Measurements from ENCODE around the gene FBN2.

Gene FBN2

DNA sequence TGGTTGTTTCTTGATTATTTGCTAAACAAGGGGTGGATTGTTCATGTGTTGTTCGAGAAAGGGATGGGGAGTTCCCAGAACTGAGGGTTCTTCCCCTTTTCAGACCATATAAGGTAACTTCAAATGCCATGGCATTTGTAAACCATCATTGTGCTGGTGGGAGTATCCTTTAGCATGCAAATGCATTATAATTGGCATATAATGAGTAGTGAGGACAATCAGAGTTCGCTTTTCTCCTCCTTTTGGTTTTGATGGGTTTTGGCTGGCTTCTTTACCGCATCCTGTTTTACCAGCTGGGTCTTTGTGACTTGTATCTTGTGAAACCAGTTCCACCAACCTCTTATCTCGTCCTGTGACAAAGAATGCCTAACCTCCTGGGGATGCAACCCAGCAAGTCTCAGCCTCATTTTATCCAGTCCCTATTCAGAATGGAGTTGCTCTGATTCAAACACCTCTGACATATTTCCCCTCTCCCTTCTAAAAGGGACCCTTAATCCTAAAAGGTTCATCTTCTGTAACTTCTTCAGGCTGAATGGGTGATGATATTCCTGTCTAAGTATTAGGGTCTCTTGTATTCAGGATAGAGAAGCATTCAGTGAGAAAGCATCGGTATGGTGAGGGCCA, 8.7 kb upstream of the FBN2 start:
- TF ChIP-seq, protein P1, sequence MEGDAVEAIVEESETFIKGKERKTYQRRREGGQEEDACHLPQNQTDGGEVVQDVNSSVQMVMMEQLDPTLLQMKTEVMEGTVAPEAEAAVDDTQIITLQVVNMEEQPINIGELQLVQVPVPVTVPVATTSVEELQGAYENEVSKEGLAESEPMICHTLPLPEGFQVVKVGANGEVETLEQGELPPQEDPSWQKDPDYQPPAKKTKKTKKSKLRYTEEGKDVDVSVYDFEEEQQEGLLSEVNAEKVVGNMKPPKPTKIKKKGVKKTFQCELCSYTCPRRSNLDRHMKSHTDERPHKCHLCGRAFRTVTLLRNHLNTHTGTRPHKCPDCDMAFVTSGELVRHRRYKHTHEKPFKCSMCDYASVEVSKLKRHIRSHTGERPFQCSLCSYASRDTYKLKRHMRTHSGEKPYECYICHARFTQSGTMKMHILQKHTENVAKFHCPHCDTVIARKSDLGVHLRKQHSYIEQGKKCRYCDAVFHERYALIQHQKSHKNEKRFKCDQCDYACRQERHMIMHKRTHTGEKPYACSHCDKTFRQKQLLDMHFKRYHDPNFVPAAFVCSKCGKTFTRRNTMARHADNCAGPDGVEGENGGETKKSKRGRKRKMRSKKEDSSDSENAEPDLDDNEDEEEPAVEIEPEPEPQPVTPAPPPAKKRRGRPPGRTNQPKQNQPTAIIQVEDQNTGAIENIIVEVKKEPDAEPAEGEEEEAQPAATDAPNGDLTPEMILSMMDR (conservative IDR thresholded peaks at IDR 0.05; ENCODE audit: control insufficient read depth, insufficient read depth, low read depth, low read length), result no peak
- no peak overlapping the region for H3K4me3 ChIP-seq (ENCODE audit: control insufficient read depth, low read depth, low read length)
- no peak for DNase-seq (ENCODE audit: low read depth)

DNA sequence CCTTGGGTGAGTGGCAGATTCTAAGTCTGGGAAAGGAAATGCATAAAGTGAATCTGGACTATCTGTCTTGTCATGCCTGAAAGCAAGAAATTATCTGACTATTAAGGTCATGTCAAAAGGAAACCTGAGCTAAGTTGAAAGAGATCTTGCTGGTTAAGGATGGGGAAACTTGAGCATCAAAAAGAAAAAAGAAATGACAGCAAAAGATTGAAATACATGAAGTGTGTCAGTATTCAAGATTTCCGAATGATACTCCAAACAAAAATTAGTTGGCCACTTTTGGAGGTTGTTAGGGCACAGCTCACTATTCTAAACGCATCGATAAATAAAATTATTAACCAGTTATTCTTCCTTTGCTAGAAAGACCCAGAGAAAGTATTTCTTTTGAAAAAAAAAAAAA, 3.3 kb upstream of the FBN2 start:
- no peak for DNase-seq (ENCODE audit: low read depth)

DNA sequence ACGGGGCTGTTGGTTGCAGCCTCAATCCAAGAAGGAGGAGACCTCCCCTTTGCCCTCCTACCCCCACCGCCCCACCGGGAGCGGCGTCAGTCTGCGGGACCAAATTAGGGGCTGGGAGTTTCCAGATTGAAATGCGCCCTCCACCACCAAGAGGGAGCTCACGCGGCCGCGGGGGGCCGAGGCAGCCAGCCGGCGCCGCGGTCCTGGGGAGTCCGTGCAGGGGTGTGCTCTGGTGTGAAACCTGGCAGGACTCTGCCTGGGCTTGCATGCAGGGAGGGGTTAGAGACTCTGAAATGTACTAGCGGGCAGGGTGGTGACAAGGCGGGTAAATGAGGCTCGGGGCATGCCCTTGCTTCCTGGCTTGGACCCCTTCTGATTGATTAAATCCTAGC, 989 bp upstream of the FBN2 start:
- TF ChIP-seq, protein P1 (conservative IDR thresholded peaks at IDR 0.05; ENCODE audit: control insufficient read depth, insufficient read depth, low read depth, low read length), result no peak
- DNase-seq (ENCODE audit: low read depth), result peak; percentile 19
- peak overlapping the region; percentile 72 for H3K4me3 ChIP-seq (ENCODE audit: control insufficient read depth, low read depth, low read length)

More for the DNA sequence above, 3.3 kb upstream of the FBN2 start:
- TF ChIP-seq, protein P1 (conservative IDR thresholded peaks at IDR 0.05; ENCODE audit: control insufficient read depth, insufficient read depth, low read depth, low read length), result no peak
- no peak overlapping the region for H3K4me3 ChIP-seq (ENCODE audit: control insufficient read depth, low read depth, low read length)

DNA sequence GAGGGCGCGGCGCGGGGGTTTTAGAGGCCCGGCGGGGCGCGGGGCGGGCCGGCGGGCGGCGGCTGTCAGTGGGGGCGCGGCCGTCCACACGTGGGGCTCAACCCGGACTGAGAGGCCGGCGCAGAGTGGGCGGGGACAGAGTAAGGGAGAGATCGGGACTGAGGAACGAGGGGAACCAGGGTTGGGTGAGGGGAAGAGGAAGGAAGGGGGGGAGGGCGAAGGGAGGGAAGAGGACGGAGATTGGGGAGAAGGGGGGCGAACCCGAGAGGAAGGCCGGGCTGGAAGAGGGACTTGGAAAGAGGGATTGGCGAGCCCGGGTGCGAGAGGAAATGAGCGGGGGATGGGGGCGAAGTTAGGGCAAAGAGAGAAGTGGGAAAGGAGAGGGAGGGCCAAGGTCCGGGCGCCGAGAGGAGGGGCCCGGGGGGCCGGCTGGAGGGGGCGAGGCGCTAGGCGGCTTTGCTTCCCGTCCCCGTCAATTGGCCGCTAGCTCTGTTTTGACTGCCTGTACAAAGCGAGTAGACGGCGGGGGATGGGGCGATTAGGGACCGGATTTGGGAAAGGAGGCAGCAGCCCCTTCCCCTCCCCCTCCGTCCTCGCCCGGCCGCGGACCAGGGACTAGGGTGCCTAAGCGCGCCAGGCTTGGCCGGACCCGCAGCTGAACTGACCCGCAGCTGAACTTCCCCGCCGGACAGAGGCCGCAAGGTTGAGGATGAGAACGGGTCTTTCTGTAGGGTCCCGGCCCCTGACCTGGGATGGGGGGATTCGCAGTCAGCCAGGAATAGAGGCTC, 399 bp upstream of the FBN2 start:
- peak overlapping the region; percentile 72 for H3K4me3 ChIP-seq (ENCODE audit: control insufficient read depth, low read depth, low read length)
- DNase-seq (ENCODE audit: low read depth), result peak; percentile 82
- TF ChIP-seq, protein P1 (conservative IDR thresholded peaks at IDR 0.05; ENCODE audit: control insufficient read depth, insufficient read depth, low read depth, low read length), result no peak

DNA sequence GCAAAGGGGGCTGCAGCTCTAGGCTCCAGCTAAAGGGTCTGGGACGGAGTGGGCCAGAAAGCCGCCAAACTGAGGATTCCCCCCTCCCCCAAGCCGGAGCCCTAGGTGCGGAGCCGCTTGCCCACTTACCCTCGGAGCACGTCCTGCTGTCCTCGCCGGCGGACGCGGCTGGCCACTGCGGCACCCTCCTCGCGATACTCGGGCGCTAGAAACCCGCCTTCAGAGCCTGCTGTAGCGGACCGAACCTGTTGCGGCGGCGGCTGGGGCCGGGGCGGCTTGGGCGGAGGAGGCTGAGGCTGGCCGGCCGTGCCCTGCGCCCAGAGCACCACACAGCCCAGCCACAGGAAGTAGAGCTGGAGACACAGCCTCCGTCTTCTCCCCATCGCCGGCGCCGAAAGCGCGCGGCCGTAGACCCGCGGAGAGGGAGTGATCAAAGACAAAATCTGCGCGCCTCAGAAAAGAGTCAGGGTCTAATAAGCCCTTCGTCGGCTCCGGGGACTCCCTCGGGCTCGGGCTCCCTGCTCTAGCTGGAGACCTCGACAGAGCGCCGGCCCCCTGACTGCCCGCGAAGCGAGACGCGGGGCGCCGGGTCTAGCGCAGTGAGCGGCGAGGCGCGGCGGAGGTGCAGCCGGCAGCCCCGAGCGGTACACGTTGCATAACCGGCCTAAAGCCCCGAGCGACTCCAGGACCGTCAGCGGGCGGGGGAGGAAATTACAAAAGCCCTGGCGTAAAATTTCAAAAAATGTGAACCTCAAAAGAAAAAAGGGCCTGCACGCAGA, 635 bp downstream of the FBN2 start:
- TF ChIP-seq, protein P1 (conservative IDR thresholded peaks at IDR 0.05; ENCODE audit: control insufficient read depth, insufficient read depth, low read depth, low read length), result no peak
- H3K4me3 ChIP-seq (ENCODE audit: control insufficient read depth, low read depth, low read length), result peak overlapping the region; percentile 72
- peak; percentile 66 for DNase-seq (ENCODE audit: low read depth)

DNA sequence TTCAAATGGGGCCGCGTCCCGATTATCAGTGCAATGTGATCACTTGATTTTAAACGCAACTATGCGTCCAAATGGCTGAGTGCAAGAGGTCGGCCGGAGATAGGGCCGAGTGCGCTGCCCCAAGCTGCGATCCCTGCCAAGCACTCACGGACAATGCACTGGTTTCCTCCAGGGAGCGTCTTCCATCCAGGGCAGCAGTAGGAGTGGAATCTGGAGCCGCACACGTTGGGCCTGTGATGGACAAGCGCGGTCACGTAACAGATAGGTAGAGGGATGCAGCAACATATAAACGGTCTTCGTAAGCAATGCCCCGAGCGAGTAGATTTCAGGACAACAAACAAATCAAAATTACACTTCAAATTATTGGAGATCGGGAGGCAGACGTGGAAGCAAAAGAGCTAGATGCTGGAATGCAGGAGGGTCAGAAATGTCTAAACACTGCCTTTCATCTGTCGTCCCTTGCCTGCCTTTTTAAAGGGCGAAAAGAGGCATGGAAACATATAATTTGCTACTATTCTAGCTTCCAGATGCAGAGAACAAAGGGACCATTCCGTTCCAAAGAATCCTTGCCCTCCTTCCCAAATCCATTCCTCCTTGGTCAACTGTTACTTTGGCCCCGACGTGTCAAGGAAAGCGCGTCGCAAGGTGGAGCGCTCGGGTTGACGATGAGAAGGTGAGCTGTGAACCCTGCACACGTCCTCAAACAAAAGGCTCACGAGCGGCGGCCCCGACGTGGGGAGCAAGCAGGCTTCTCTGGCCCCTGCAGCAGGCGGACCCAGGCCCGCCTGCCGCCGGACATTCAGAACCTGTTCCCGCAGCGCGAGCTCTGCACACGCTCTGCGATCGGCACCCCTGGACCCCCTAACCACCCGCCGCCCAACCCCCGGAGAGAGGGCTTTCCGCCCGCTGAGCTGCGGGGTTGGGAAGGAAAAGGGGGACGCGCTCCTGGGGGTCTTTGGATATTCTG, 1.5 kb downstream of the FBN2 start:
- TF ChIP-seq, protein P1 (conservative IDR thresholded peaks at IDR 0.05; ENCODE audit: control insufficient read depth, insufficient read depth, low read depth, low read length), result no peak
- DNase-seq (ENCODE audit: low read depth), result peak; percentile 39
- peak overlapping the region; percentile 72 for H3K4me3 ChIP-seq (ENCODE audit: control insufficient read depth, low read depth, low read length)
